ENCODE data around the gene FARP1. TPM values are rescaled to one million over a fixed set of nuclear protein-coding genes. Genes with fewer than 3 reads are reported as not detected.

Gene FARP1
- total RNA-seq, 4 donors from 2014 or later: 21.2 to 56.5 (median 35.1) TPM

GRCh38 chr13:98349731-98350305, 206.9 kb downstream of the FARP1 start:
- no peak overlapping the region for H3K27ac ChIP-seq (replicated peaks in 1 of 4)
- TF ChIP-seq CTCF (IDR thresholded peaks at IDR 0.05) (no peak), POLR2AphosphoS5 (IDR thresholded peaks at IDR 0.05) (no peak), EP300 (IDR thresholded peaks at IDR 0.05) (no peak), POLR2A (IDR thresholded peaks at IDR 0.05; ENCODE audit: low read depth) (no peak)
- H3K36me3 ChIP-seq: no peaks in the 10 kb centered on the region
- peaks cover 0 to 12% (median 11%) of the 10 kb centered on the region in 4 donors for H3K4me1 ChIP-seq
- H3K9me3 ChIP-seq: no peaks in the 10 kb centered on the region
- H3K27me3 ChIP-seq: no peaks in the 10 kb centered on the region
- no peak overlapping the region for H3K4me3 ChIP-seq
- intact Hi-C loops (cut with DNase I): no loop called here
- DNase-seq (ENCODE audit: extremely low spot score): no peak
- WGBS: 86% methylated on average over 11 of the region's 11 CpGs

GRCh38 chr13:98350746-98351330, 207.9 kb downstream of the FARP1 start:
- TF ChIP-seq EP300 (IDR thresholded peaks at IDR 0.05) (no peak), POLR2A (IDR thresholded peaks at IDR 0.05; ENCODE audit: low read depth) (no peak), POLR2AphosphoS5 (IDR thresholded peaks at IDR 0.05) (no peak), CTCF (IDR thresholded peaks at IDR 0.05) (no peak)
- no peak overlapping the region for H3K27ac ChIP-seq (replicated peaks in 1 of 4)
- H3K9me3 ChIP-seq: no peaks in the 10 kb centered on the region
- 97% methylated on average over 9 of the region's 9 CpGs for WGBS
- H3K4me3 ChIP-seq: no peak overlapping the region
- H3K4me1 ChIP-seq: peaks cover 0 to 12% (median 11%) of the 10 kb centered on the region in 4 donors
- no peaks in the 10 kb centered on the region for H3K27me3 ChIP-seq
- no peaks in the 10 kb centered on the region for H3K36me3 ChIP-seq
- intact Hi-C loops (cut with DNase I): no loop called here
- DNase-seq (ENCODE audit: extremely low spot score): no peak

- H3K4me3 ChIP-seq: no peak overlapping the region
- H3K36me3 ChIP-seq: no peaks in the 10 kb centered on the region
- 89% methylated on average over 8 of the region's 8 CpGs for WGBS
- TF ChIP-seq POLR2A (IDR thresholded peaks at IDR 0.05; ENCODE audit: low read depth) (no peak), EP300 (IDR thresholded peaks at IDR 0.05) (no peak), POLR2AphosphoS5 (IDR thresholded peaks at IDR 0.05) (no peak), CTCF (IDR thresholded peaks at IDR 0.05) (no peak)
- peaks cover 0 to 12% (median 11%) of the 10 kb centered on the region in 4 donors for H3K4me1 ChIP-seq
- no peaks in the 10 kb centered on the region for H3K9me3 ChIP-seq
- no peaks in the 10 kb centered on the region for H3K27me3 ChIP-seq
- H3K27ac ChIP-seq (replicated peaks in 1 of 4): no peak overlapping the region
- no peak for DNase-seq (ENCODE audit: extremely low spot score)
- intact Hi-C loops (cut with DNase I): no loop called here
These were observed 208.7 kb downstream of the FARP1 start for GRCh38 chr13:98351636-98352035.

GRCh38 chr13:98352226-98352625, 209.3 kb downstream of the FARP1 start:
- Histone ChIP-seq H3K36me3 (no peaks in the 10 kb centered on the region), H3K27ac (replicated peaks in 1 of 4) (no peak overlapping the region), H3K9me3 (no peaks in the 10 kb centered on the region), H3K4me3 (no peak overlapping the region), H3K4me1 (peaks cover 0 to 12% (median 11%) of the 10 kb centered on the region in 4 donors), H3K27me3 (no peaks in the 10 kb centered on the region)
- intact Hi-C loops (cut with DNase I): no loop called here
- DNase-seq (ENCODE audit: extremely low spot score): no peak
- WGBS: 94% methylated on average over 4 of the region's 4 CpGs
- no peak for TF ChIP-seq CTCF (IDR thresholded peaks at IDR 0.05)
- TF ChIP-seq POLR2A (IDR thresholded peaks at IDR 0.05; ENCODE audit: low read depth): no peak
- no peak for TF ChIP-seq POLR2AphosphoS5 (IDR thresholded peaks at IDR 0.05)

Data from esophagus muscularis mucosa (tissue), 4 donors.